Fibroblast of skin of right biceps (primary cell): ENCODE results near the gene AGPAT3.

Source experiments
- DNase-seq: peaks from one replicate; pipeline ENCODE4 v3.0.0-alpha.2; 2013

The AGPAT3 gene

GRCh38 chr21:44029460-44030087 lies 164.6 kb downstream of the AGPAT3 start:
- no peak for DNase-seq

DNA sequence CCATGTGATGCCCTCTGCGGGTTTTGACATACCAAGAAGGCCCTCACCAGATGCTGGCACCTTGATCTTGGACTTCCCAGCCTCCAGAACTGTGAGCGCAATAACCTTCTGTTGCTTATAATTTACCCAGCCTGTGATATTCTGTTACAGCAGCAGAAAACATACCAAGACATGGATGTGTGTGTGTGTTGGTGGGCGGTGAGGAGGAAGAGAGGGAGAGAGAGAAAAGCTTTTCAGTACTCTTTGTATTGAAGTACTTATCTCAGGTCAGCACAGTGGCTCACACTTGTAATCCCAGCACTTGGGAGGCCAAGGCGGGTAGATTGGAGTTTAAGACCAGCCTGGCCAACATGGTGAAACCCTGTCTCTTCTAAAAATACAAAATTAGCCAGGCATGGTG lies 170.2 kb downstream of the AGPAT3 start:
- DNase-seq: no peak
